Testis (tissue), 3 donors: ENCODE measurements around the gene BTBD6. TPM values are rescaled to one million over a fixed set of nuclear protein-coding genes. Genes with fewer than 3 reads are reported as not detected.
"Not testable (repeated sequence)": the region's sequence is repeated elsewhere in the genome, so short reads cannot be mapped to it uniquely, and the experiment has no call there.

ENCODE experiments used
- DNase-seq: peaks from one replicate; pipeline ENCODE4 v3.0.0-alpha.2; 2019
- H3K27ac ChIP-seq, 2 donors: fragments of 200-600 bp; sonication (generic); one replicate each; pipeline ENCODE4 v1.5.1; 2019
- H3K27me3 ChIP-seq: fragments of 200-600 bp; sonication (generic); one replicate; pipeline ENCODE4 v1.5.1; 2019
- H3K36me3 ChIP-seq: fragments of 200-600 bp; sonication (generic); one replicate; pipeline ENCODE4 v1.5.1; 2017; ENCODE audit warnings: low read depth; ENCODE audit errors: missing control alignments
- H3K4me1 ChIP-seq: fragments of 200-600 bp; sonication (generic); one replicate; pipeline ENCODE4 v1.5.1; 2019
- H3K4me3 ChIP-seq, 2 donors: fragments of 200-600 bp; sonication (generic); one replicate each; pipeline ENCODE4 v1.5.1; 2017 to 2019
- H3K9me3 ChIP-seq: fragments of 200-600 bp; sonication (generic); one replicate; pipeline ENCODE4 v1.5.1; 2017
- POLR2A ChIP-seq: fragments of 450-650 bp; IDR thresholded peaks from one replicate; pipeline ENCODE4 v1.6.1; 2017; ENCODE audit warnings: antibody characterized with exemption, mild to moderate bottlenecking, moderate library complexity
- WGBS, 2 donors: methylation state at CpG; one replicate each; pipeline ENCODE4 v1.1.5; 2018; 5-methylcytosine and 5-hydroxymethylcytosine counted together
- intact Hi-C: fragments of 100-400 bp; cut with DNase I; formaldehyde crosslinking; loops from one replicate; pipeline ENCODE4 v1.15.1; 2023; ENCODE audit warnings: low total_unique reads
- polyA plus RNA-seq: library from polyadenylated mRNA; stranded (reverse); fragments of 350-450 nt; fragmentation: Illumina TruSeq; extraction: RNeasy Lipid Tissue Mini Kit (QIAGEN cat#74804); gene quantifications from one replicate; pipeline ENCODE4 v1.2.3, GENCODE V29; 2014; ENCODE audit warnings: low read depth, low replicate concordance; ENCODE audit not compliant: insufficient read depth
- total RNA-seq, 2 donors: library from RNA; depleted of rRNA; stranded (reverse); fragments of >200 nt; gene quantifications; one replicate each; pipeline ENCODE4 v1.2.3, GENCODE V29; 2016
- TF ChIP-seq, protein P1 (sequence below), 3 experiments: fragments of 450-650 bp in 2 of 3; fragments of 200-600 bp in 1 of 3; sonication (generic) in 1 of 3; IDR thresholded peaks; one replicate each; pipeline ENCODE4 v1.5.1; 2016 to 2019; ENCODE audit warnings: antibody characterized with exemption in 3 of 3, mild to moderate bottlenecking in 2 of 3, moderate library complexity in 1 of 3

BTBD6 gene
- total and polyA plus RNA-seq, 3 donors from 2014 or later = 84.1 to 120 (median 97.6) TPM

GRCh38 chr14:105294142-105294597, 45.8 kb downstream of the BTBD6 start:
- Histone ChIP-seq H3K4me1 (peaks cover 7% of the 10 kb centered on the region), H3K9me3 (no peaks in the 10 kb centered on the region), H3K36me3 (no peaks in the 10 kb centered on the region), H3K27ac (no peak overlapping the region), H3K27me3 (no peaks in the 10 kb centered on the region), H3K4me3 (no peak overlapping the region)
- no peak for DNase-seq
- intact Hi-C loops = no loop called here
- TF ChIP-seq, protein P1, sequence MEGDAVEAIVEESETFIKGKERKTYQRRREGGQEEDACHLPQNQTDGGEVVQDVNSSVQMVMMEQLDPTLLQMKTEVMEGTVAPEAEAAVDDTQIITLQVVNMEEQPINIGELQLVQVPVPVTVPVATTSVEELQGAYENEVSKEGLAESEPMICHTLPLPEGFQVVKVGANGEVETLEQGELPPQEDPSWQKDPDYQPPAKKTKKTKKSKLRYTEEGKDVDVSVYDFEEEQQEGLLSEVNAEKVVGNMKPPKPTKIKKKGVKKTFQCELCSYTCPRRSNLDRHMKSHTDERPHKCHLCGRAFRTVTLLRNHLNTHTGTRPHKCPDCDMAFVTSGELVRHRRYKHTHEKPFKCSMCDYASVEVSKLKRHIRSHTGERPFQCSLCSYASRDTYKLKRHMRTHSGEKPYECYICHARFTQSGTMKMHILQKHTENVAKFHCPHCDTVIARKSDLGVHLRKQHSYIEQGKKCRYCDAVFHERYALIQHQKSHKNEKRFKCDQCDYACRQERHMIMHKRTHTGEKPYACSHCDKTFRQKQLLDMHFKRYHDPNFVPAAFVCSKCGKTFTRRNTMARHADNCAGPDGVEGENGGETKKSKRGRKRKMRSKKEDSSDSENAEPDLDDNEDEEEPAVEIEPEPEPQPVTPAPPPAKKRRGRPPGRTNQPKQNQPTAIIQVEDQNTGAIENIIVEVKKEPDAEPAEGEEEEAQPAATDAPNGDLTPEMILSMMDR (IDR thresholded peaks at IDR 0.05) = no peak
- no peak for TF ChIP-seq POLR2A
- 69 to 71% methylated on average over 10 to 15 of the region's 15 CpGs for WGBS, 2 donors

GRCh38 chr14:105297311-105297710, 49.0 kb downstream of the BTBD6 start:
- 93 to 95% methylated on average over 11 of the region's 11 CpGs for WGBS, 2 donors
- H3K9me3 ChIP-seq, DNase-seq, H3K36me3 ChIP-seq, intact Hi-C loops, H3K4me3 ChIP-seq, H3K4me1 ChIP-seq, H3K27me3 ChIP-seq, H3K27ac ChIP-seq: not testable (repeated sequence)

GRCh38 chr14:105299654-105300541, 51.6 kb downstream of the BTBD6 start:
- WGBS, 2 donors = 5 to 6% methylated on average over 28 to 52 of the region's 54 CpGs
- TF ChIP-seq POLR2A = no peak
- TF ChIP-seq, protein P1 (IDR thresholded peaks at IDR 0.05) = no peak
- Histone ChIP-seq H3K27ac (peak overlapping the region; percentile 81 to 91), H3K4me1 (no peaks in the 10 kb centered on the region), H3K4me3 (peak overlapping the region; percentile 78 to 82), H3K9me3 (no peaks in the 10 kb centered on the region), H3K27me3 (no peaks in the 10 kb centered on the region), H3K36me3 (no peaks in the 10 kb centered on the region)
- intact Hi-C loops = no loop called here
- peak; percentile 47 for DNase-seq

Other genes with a start within 250 kb of the BTBD6 start
- gene CDCA4, start 227.4 kb upstream of the BTBD6 start, total RNA-seq = 10 to 100 TPM; 26.2 to 27.5 TPM
- 18.3 TPM for gene CDCA4, start 227.4 kb upstream of the BTBD6 start, polyA plus RNA-seq
- 1 to 10 TPM; 2.0 to 2.5 TPM for gene GPR132, start 183.1 kb upstream of the BTBD6 start, total RNA-seq
- gene GPR132, start 183.1 kb upstream of the BTBD6 start, polyA plus RNA-seq = 1.2 TPM
- 10 to 100 TPM; 20.4 to 21.3 TPM for gene JAG2, start 79.8 kb upstream of the BTBD6 start, total RNA-seq
- gene JAG2, start 79.8 kb upstream of the BTBD6 start, polyA plus RNA-seq = 12.9 TPM
- gene NUDT14, start 67.2 kb upstream of the BTBD6 start, total RNA-seq = 10 to 100 TPM; 22.0 to 40.0 TPM
- gene NUDT14, start 67.2 kb upstream of the BTBD6 start, polyA plus RNA-seq = 28.1 TPM
- 100 to 1,000 TPM in 1 of 2 donors, 10 to 100 TPM in 1; 95.3 to 112 TPM for gene BRF1, start 52.5 kb downstream of the BTBD6 start, total RNA-seq
- 30.3 TPM for gene BRF1, start 52.5 kb downstream of the BTBD6 start, polyA plus RNA-seq
- gene PACS2, start 66.2 kb downstream of the BTBD6 start, total RNA-seq = 100 to 1,000 TPM; 167 to 174 TPM
- gene PACS2, start 66.2 kb downstream of the BTBD6 start, polyA plus RNA-seq = 99.2 TPM
- 1 to 10 TPM; 5.2 to 6.6 TPM for gene TEX22, start 150.0 kb downstream of the BTBD6 start, total RNA-seq
- 21.5 TPM for gene TEX22, start 150.0 kb downstream of the BTBD6 start, polyA plus RNA-seq
- gene MTA1, start 171.3 kb downstream of the BTBD6 start, total RNA-seq = 100 to 1,000 TPM; 118 to 120 TPM
- 135 TPM for gene MTA1, start 171.3 kb downstream of the BTBD6 start, polyA plus RNA-seq
- 100 to 1,000 TPM; 114 to 159 TPM for gene CRIP2, start 226.3 kb downstream of the BTBD6 start, total RNA-seq
- 121 TPM for gene CRIP2, start 226.3 kb downstream of the BTBD6 start, polyA plus RNA-seq
- 1 to 10 TPM; 3.0 to 4.4 TPM for gene CRIP1, start 238.4 kb downstream of the BTBD6 start, total RNA-seq
- 154 TPM for gene CRIP1, start 238.4 kb downstream of the BTBD6 start, polyA plus RNA-seq
- gene TEDC1, start 242.7 kb downstream of the BTBD6 start, total RNA-seq = 10 to 100 TPM; 16.4 to 16.7 TPM
- 8.8 TPM for gene TEDC1, start 242.7 kb downstream of the BTBD6 start, polyA plus RNA-seq